Embryonic facial prominence (tissue), 1 donor: ENCODE data around the gene REPS1.
"Not testable (repeated sequence)": the region's sequence is repeated elsewhere in the genome, so short reads cannot be mapped to it uniquely, and the experiment has no call there.

Experiments
- DNase-seq: peaks from one replicate; pipeline ENCODE4 v3.0.0-alpha.2; 2016; ENCODE audit errors: extremely low spot score

The REPS1 gene

DNA sequence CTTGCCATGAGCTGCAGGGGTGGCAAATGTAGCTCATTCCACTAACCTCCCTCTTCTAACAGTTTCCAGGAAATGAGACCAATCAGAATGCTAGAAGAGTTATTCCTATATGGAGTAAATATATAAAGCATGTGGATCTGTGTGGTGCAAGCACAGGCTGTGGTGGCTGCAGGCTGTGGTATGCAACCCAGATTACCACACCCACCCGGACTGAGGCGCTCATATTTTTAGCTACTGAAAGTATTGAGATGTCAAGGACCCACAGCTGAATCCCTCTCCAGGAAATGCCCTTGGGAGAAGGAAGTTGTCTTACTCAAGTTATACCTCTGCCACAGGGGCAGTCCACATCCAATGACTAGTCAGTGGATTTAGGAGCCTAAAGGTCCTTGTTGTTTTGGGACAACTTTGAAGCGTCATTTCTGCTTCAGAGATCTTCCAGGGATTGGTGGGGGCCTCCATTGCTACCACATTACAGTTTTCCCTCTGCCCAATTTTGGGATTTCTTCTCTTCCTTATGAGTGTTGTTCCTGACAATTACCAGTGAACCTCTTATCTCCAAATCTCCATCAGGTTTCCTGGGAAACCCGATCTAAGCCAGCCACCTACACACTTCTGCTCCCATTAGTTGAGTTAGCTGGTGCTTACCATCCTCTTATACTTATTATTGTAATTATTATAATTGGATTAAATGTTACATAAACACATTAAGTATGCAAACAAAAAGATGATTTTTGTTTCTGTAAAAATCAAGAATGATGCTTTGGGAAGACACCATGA, 12.1 kb upstream of the REPS1 start:
- DNase-seq, result no peak

GRCh38 chr6:138997136-138997535, 9.1 kb upstream of the REPS1 start:
- no peak for DNase-seq

- no peak for DNase-seq
These were observed 8.5 kb upstream of the REPS1 start for GRCh38 chr6:138996524-138996923.

- DNase-seq, result not testable (repeated sequence)
These were observed 5.4 kb upstream of the REPS1 start for GRCh38 chr6:138993410-138993809.

GRCh38 chr6:138992965-138993364, 4.9 kb upstream of the REPS1 start:
- not testable (repeated sequence) for DNase-seq

GRCh38 chr6:138991206-138991605, 3.2 kb upstream of the REPS1 start:
- no peak for DNase-seq

DNA sequence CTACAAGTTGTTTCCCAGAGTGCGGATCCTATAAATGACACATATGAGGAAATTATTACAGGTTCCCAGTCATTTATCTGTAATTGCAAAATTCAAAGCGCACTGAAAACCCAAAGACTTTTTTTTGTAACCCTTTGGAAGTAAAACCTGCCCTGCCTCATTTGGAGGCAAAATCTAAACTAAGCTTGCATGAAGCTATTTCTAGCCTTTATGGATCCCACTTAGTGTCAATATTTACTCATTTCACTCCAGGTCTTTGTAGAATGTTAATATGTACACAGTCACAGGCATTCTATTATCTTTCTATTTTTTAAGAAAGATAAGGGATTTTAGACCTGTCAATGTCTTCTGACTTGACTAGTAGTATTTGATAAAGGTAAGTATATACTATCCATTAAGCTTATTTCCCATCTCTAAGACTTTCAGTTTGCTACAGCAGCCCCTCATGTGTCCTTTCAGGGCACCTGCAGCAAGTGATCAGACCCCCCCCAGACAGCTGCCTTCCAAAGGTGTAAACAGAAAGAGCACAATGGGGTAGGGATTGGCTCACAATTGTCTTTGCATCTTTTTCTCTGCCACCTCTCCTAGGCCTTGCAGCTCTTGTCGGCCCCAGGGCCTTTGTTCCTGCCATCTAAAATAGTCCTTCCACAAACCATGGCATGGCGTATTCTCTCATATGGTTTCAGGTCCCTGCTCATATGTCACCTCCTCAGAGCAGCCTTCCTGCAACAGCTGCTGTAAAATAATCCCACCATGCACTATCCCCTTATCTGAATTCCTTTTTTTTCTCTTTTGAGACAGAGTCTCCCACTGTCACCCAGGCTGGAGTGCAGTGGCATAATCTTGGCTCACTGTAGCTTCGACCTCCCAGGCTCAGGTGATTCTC, 1.3 kb upstream of the REPS1 start:
- DNase-seq, result no peak

DNA sequence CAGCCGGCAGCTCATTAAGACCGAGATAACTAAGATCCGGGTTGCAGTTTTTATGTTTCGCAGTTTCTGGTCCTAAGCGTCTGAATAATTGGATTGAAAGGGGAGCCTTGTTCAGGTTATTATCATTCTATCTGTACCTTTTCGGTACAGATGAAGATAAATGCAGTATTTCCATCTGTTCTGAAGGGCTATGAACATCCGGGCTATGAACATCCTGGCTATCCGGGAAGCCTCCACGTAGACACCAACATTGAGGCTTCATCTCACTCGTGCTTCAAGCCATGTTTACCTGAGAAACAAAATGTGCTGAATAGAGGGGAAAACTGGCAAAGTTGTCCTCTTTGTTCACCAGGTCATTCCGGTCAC, 399 bp upstream of the REPS1 start:
- no peak for DNase-seq

DNA sequence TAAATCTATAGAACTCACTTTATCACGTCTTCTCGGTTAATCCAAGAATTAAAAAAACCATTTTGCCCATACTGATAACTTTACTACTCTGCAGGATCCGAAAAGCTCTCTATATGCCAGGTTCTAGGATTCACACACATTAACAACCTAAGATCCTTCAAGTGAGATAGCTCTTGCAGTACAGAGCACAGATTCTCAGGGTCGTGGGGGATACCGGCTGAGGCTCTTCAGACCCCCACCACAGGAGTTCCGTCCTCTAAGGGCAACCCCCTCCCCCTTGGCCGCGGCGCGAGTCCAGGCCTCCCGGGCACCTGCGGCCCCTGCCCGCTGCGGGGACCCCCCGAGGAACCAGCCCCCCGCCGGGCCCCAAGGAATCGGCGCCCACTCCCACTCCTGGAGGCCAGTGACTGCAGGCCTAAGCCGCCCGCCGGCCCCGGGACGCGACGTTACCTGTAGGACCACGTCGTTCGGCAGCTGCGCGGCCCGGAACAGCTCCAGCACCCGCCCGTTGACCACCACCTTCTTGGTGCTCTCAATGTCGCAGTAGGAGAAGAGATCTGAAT, 892 bp downstream of the REPS1 start:
- no peak for DNase-seq

- DNase-seq, result no peak
These were observed 1.5 kb downstream of the REPS1 start for GRCh38 chr6:138986578-138986977.

DNA sequence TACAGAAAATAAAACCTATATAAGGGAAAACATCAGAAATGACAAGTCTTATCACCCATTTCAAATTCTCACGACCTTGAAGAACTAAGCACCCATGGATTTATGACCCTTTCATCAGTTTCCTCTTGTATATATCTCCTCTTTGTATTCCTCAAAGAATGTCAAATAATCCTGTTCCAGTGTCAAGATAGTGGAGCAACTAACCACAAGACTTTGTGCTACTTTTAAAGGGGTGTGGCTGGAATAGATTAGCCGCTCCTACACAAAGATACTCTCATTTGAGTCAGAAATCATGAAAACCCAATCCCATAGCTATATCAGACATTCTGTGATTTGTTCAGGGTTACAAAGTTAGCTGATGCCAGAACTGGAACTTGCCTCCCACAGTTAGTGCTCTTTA, 6.6 kb downstream of the REPS1 start:
- DNase-seq, result no peak

DNA sequence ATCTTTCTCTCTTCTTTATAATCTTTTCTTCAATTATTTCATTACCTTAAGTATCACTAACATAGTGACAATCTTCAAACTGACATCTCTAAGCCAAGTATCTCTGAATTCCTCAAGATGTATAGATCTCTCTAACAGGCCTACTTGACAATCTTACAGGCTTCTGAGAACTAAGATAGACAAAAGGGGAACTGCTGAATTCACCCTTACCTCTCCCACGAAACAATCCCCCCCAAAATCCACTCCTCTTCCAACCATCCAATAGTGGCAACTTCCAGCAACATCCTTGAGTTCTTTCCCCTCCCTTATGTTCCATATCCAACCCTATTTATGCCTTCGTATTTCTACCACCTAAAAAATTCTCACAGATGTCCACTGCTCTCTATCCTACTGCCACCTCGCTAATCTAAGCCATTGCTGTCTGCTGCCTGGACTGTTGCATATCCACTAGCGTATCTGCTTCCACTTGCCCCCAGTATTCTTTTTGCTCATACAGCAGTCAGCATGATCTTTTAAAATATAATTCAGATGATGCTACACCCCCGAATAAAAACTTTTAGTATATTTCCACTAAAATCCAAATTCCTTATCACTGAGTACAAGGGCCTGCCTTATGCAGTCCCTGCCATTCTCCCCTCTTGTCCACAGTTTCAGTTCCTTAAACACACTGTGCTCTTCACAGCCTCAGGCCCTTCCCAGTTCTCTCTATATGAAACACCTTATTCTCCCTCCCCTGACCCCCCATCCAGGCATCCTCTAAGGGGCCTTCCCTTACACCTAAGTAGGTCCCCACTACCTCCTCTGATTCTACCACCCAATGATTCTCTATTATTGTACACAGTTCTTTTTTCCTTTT, 8.0 kb downstream of the REPS1 start:
- no peak for DNase-seq

DNA sequence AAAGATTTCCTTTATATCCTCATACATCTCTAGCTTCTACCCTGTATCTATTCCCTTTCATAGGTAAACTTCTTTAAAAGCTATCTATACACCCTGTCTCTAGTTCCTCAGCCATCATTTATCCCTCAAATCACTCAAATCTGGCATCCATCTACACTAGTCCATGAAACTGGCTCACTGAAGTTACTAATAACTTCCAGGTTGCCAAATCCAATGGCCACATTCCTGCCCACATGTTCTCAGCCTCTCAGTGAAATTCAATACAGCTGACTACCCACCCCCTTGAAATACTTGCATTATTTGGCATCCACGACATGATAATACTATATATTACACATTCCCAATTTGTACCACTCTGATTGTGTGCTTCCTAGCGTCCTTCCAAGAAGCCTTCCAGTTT, 8.7 kb downstream of the REPS1 start:
- no peak for DNase-seq

DNA sequence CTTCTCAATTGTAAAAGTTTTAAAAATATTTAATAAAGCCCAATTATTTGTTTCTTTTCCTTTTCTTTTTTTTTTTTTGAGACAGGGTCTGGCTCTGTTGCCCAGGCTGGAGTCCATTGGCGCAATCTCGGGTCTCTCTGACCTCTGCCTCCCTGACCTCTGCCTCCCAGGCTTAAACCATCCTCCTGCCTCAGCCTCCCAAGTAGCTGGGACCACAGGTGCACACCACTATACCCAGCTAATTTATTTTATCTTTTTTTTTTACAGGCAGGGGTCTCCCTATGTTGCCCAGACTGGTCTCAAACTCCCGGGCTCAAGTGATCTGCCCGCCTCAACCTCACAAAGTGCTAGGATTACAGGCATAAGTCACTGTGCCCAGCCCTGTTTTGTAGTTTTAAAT, 9.8 kb downstream of the REPS1 start:
- DNase-seq, result no peak

- DNase-seq, result no peak
These were observed 10.3 kb downstream of the REPS1 start for GRCh38 chr6:138977646-138978167.

DNA sequence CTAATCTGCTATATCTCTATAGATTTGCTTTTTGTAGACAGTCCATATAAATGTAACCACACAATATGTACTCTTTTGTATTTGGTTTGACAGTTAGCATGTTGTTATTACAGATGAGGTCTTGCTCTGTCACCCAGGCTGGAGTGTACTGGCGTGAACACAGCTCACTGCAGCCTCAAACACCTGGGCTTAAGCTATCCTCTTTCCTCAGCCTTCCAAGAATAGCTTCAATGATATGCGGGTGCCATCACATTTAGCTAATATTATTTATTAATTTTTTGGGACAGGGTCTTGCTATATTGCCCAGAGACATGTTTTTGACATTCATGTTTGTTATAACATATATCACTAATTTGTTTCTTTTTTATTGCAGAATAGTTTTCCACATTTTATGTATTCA, 10.8 kb downstream of the REPS1 start:
- DNase-seq, result no peak

- no peak for DNase-seq
These were observed 12.2 kb downstream of the REPS1 start for GRCh38 chr6:138975815-138976214.

DNA sequence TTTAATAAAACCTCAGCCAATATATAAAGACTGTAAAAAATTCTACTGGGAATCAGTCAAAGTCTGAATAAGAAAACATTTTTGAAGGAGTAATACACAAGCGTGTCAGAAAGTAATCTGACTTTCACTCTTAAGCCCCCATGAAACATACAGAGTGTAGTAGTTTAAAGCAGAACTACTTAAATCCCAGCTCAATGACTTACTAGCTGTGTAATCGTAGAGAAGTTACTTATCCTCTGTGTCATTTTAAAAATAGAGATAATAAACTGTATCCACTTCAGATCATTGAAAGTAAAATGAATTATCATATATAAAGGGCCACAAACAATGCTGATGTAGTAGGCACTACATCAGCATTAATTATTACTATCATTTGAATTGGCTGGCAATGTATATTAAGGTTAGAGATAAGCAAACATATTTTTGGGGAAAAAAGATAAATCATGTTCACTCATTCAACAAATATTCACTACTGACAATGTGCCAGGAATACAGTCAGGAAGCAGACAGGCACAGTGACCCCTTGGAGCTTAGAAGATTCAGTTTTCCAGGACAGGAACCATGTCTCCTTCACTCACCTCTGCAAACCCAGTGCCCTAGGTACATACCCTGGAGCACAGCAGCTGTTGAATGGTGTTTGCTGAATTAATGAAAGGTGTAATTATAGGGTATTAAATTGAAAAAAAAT, 14.4 kb downstream of the REPS1 start:
- DNase-seq, result no peak

DNA sequence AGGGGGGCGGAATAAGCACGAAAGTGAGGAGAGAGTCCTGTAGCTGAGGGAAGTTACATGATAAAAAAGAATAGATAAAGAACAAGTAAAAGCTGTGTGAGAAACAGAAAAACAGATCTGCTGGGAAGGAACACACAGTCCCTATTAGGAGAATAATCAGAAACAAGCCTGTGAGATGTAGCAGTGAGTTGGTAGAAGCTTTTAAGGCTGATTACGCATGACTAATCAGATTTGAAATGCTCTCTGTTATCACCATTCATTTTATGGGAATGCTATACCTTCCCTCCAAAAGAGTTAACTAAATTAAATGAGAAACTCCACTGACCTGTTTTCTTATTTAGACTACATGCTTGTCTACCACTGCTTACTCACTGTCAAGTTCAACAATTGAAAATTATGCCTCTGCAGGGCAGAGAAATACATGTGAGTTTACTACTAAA, 15.8 kb downstream of the REPS1 start:
- no peak for DNase-seq

DNA sequence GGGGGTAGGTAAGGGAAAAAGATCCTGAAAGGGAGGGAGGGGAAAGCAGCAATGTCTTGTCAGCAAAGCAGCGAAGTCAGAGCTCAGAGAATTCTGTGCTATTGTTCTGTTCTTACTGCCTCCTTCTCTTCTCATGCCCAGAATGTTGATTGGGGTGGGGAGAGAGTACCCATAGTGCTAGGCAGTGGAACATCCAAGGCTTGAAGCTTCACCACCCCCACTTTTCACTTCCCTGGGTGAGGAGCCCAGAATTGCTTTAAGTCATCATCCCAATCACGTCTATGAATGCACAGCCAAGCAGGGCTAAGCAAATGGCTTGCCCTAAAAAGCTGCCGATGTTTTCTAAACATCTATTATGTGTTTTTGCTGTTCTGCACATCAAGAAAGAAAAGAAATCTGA, 16.5 kb downstream of the REPS1 start:
- no peak for DNase-seq

GRCh38 chr6:138970856-138971425, 17.1 kb downstream of the REPS1 start:
- DNase-seq, result no peak
